PFSK-1 (cell line): Measurements from ENCODE around the gene NUDCD2.

Experiments
- FOXP2 ChIP-seq: optimal IDR thresholded peaks from 2 replicates; pipeline ENCODE3; 2011; ENCODE audit warnings: borderline replicate concordance, control low read depth, inconsistent platforms; ENCODE audit not compliant: insufficient read depth; ENCODE audit errors: extremely low read length, extremely low read depth
- POLR2AphosphoS5 ChIP-seq: IDR thresholded peaks from 2 replicates; pipeline ENCODE4 v1.6.1; 2012; ENCODE audit warnings: low read depth, mild to moderate bottlenecking, control low read depth, low read length, moderate library complexity
- REST ChIP-seq, 2 experiments: IDR thresholded peaks; 2 replicates each; pipeline versions ENCODE4 v1.6.1 to v1.8.0; 2011 to 2012; ENCODE audit warnings: low read depth in 2 of 2, low read length in 2 of 2, control low read depth in 1 of 2, inconsistent platforms in 1 of 2, mild to moderate bottlenecking in 1 of 2, moderate library complexity in 1 of 2; ENCODE audit not compliant: insufficient read depth in 1 of 2
- SIN3A ChIP-seq: IDR thresholded peaks from 2 replicates; pipeline ENCODE4 v1.6.1; 2012; ENCODE audit warnings: mild to moderate bottlenecking, low read length, moderate library complexity, borderline replicate concordance; ENCODE audit not compliant: insufficient read depth
- TAF1 ChIP-seq: IDR thresholded peaks from 2 replicates; pipeline ENCODE4 v1.6.1; 2012; ENCODE audit warnings: low read length, control low read depth, borderline replicate concordance; ENCODE audit not compliant: insufficient read depth

The NUDCD2 gene

DNA sequence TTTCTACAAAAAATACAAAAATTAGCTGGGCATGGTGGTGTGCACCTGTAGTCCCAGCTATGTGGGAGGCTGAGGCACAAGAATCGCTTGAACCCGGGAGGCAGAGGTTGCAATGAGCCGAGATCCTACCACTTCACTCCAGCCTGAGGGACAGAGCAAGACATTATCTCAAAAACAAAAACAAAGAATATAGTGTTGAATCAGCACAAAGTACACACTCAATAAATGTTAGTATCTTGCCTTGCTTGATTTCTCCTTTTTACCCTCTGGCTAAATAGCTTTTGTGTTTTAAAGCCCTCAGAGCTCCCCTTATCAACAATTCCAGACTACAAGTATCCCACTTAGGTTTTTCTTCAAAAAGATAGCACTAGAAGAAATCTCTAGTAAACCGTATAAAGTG lies 60.0 kb downstream of the NUDCD2 start:
- no peak for TF ChIP-seq REST (IDR thresholded peaks at IDR 0.05; ENCODE audit: insufficient read depth in 1 of 2, low read depth in 2 of 2, low read length in 2 of 2)
- TF ChIP-seq SIN3A: no peak
- TF ChIP-seq TAF1: no peak
- TF ChIP-seq FOXP2: no peak
- TF ChIP-seq POLR2AphosphoS5: no peak

DNA sequence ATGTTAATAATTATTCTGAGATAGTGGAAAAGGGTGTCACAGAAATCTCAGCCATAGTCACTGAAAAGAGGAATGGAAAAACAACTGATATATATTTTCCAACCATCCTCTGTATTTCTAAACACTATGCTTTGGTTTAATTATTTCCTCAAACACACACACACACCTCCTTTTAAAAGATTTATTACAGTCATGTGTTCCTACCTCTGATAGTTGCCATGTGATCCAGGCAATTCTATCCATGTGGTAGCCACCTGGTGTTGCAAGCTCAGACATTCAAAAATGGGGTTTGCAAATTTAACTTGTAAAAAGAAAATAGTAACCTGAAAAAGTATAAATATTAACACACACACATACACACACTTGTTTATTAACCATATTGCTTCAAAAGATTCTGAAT lies 62.5 kb downstream of the NUDCD2 start:
- TF ChIP-seq POLR2AphosphoS5: no peak
